HepG2 (cell line): Measurements from ENCODE around the gene SDR39U1. TPM values are rescaled to one million over a fixed set of nuclear protein-coding genes. Genes with fewer than 3 reads are reported as not detected.

Experiments used
- EED ChIP-seq: sonication (generic); formaldehyde crosslinking; IDR thresholded peaks from 2 replicates; pipeline ENCODE4 v1.5.0; 2020; ENCODE audit warnings: mild to moderate bottlenecking, missing genetic modification reagents
- HBP1 ChIP-seq: IDR thresholded peaks from 2 replicates; pipeline ENCODE4 v1.6.1; 2016; ENCODE audit warnings: low read depth, control low read depth
- HNRNPUL1 ChIP-seq: fragments of 200-400 bp; formaldehyde crosslinking; IDR thresholded peaks from 2 replicates; pipeline ENCODE4 v1.6.1; 2017; ENCODE audit warnings: low read depth, mild to moderate bottlenecking, low read length, moderate library complexity
- HOXA7 ChIP-seq: sonication (generic); formaldehyde crosslinking; IDR thresholded peaks from 2 replicates; pipeline ENCODE4 v1.8.1; 2022; ENCODE audit warnings: mild to moderate bottlenecking, missing genetic modification reagents, moderate library complexity
- LBX2 ChIP-seq: sonication (generic); formaldehyde crosslinking; IDR thresholded peaks from 2 replicates; pipeline ENCODE4 v1.5.0; 2020; ENCODE audit warnings: missing genetic modification reagents, mild to moderate bottlenecking, borderline replicate concordance
- LCORL ChIP-seq, 2 experiments: fragments of 450-650 bp in 1 of 2; sonication (generic) in 1 of 2; formaldehyde crosslinking in 1 of 2; IDR thresholded peaks; 2 replicates each; pipeline versions ENCODE4 v1.5.0 to v1.6.1; 2017 to 2020; ENCODE audit warnings: antibody characterized with exemption in 1 of 2, missing genetic modification reagents in 1 of 2
- MATR3 ChIP-seq: sonication (generic); formaldehyde crosslinking; IDR thresholded peaks from 2 replicates; pipeline ENCODE4 v1.4.0; 2020; ENCODE audit warnings: missing genetic modification reagents
- PHF20 ChIP-seq: sonication (generic); formaldehyde crosslinking; IDR thresholded peaks from 2 replicates; pipeline ENCODE4 v1.5.0; 2020; ENCODE audit warnings: mild to moderate bottlenecking, missing genetic modification reagents
- TMF1 ChIP-seq: sonication (generic); formaldehyde crosslinking; IDR thresholded peaks from 2 replicates; pipeline ENCODE4 v1.8.1; 2022; ENCODE audit warnings: low read depth, missing genetic modification reagents
- U2AF1 ChIP-seq: fragments of 200-400 bp; formaldehyde crosslinking; optimal IDR thresholded peaks from 2 replicates; pipeline ENCODE3; 2017; ENCODE audit warnings: mild to moderate bottlenecking, low read depth, low read length
- ZFP91 ChIP-seq: sonication (generic); formaldehyde crosslinking; IDR thresholded peaks from 2 replicates; pipeline ENCODE4 v1.9.0; 2022; ENCODE audit warnings: missing genetic modification reagents, mild to moderate bottlenecking, borderline replicate concordance
- ZNF274 ChIP-seq: sonication (generic); formaldehyde crosslinking; IDR thresholded peaks from 2 replicates; pipeline ENCODE4 v1.5.1; 2020; ENCODE audit warnings: mild to moderate bottlenecking, missing genetic modification reagents
- ZNF687 ChIP-seq: sonication (generic); formaldehyde crosslinking; IDR thresholded peaks from 2 replicates; pipeline ENCODE4 v1.5.1; 2020; ENCODE audit warnings: mild to moderate bottlenecking, missing genetic modification reagents, moderate library complexity
- ZNF839 ChIP-seq: sonication (generic); formaldehyde crosslinking; IDR thresholded peaks from 2 replicates; pipeline ENCODE4 v1.4.0; 2020; ENCODE audit warnings: missing genetic modification reagents, mild to moderate bottlenecking, borderline replicate concordance
- ZXDC ChIP-seq: sonication (generic); formaldehyde crosslinking; IDR thresholded peaks from 2 replicates; pipeline ENCODE4 v1.5.0; 2020; ENCODE audit warnings: mild to moderate bottlenecking, missing genetic modification reagents
- polyA plus RNA-seq, 8 experiments: library from polyadenylated mRNA; depleted of rRNA in 3 of 8; stranded (reverse) in 7 of 8; unstranded in 1 of 8; fragments of >200 nt; fragmentation: Illumina TruSeq in 4 of 8; extraction: Trizol in 4 of 8; gene quantifications; 2 replicates each; pipeline versions ENCODE4 v1.2.1 to v1.2.3, GENCODE V29; 2011 to 2016; ENCODE audit warnings: low read depth in 4 of 8, missing spikeins in 1 of 8, mixed read lengths in 1 of 8; ENCODE audit not compliant: insufficient read depth in 1 of 8
- total RNA-seq, 5 experiments: library from RNA; depleted of rRNA; stranded (reverse); fragments of >200 nt; fragmentation: Illumina TruSeq; extraction: Trizol; gene quantifications; 2 replicates each; pipeline ENCODE4 v1.2.3, GENCODE V29; 2016; ENCODE audit warnings: low read depth in 1 of 5

Gene SDR39U1
- total and polyA plus RNA-seq, 2 of the 13 experiments (the other 11 are each of a cell fraction or from before 2014, with no cell fraction given) = 34.4 to 129 TPM

GRCh38 chr14:24399447-24399822 is 43.1 kb downstream of the SDR39U1 start (continued):
- TF ChIP-seq ZNF274 (CRISPR knock-in tag) = 0 out of 2 replicates have a peak, but pooled peaks have one; percentile 5
- TF ChIP-seq TMF1 (CRISPR knock-in tag) = 0 out of 2 replicates have a peak, but pooled peaks have one; percentile 3
- no peak for TF ChIP-seq MATR3
- TF ChIP-seq EED = 0 out of 2 replicates have a peak, but pooled peaks have one; percentile 6
- TF ChIP-seq HBP1 = no peak
- TF ChIP-seq LBX2 = peak; percentile 23; the same call in 1 of the 2 replicates
- 0 out of 2 replicates have a peak, but pooled peaks have one; percentile 8 for TF ChIP-seq ZXDC
- peak; percentile 55 for TF ChIP-seq ZNF687 (CRISPR knock-in tag)
- TF ChIP-seq ZNF839 = 0 out of 2 replicates have a peak, but pooled peaks have one; percentile 53
- no peak for TF ChIP-seq HNRNPUL1
- no peak for TF ChIP-seq U2AF1
- TF ChIP-seq LCORL (IDR thresholded peaks at IDR 0.05) = no peak
- peak; percentile 13; the same call in 1 of the 2 replicates for TF ChIP-seq LCORL (CRISPR knock-in tag; IDR thresholded peaks at IDR 0.05)
- TF ChIP-seq PHF20 = 0 out of 2 replicates have a peak, but pooled peaks have one; percentile 7
- 0 out of 2 replicates have a peak, but pooled peaks have one; percentile 12 for TF ChIP-seq HOXA7
- TF ChIP-seq ZFP91 (CRISPR knock-in tag) = peak; percentile 59; the same call in 1 of the 2 replicates
- TF ChIP-seq, all 625 proteins: peak for 20
